Rectal smooth muscle tissue (tissue), 1 donor: Measurements from ENCODE around the gene KANSL3.

Experiments
- H3K27ac ChIP-seq: one replicate; pipeline ENCODE4 v1.7.0; 2013; ENCODE audit warnings: low read depth, low read length, inconsistent platforms
- H3K27me3 ChIP-seq: one replicate; pipeline ENCODE4 v1.7.0; 2013; ENCODE audit warnings: low read length; ENCODE audit not compliant: control insufficient read depth, insufficient read depth
- H3K36me3 ChIP-seq: one replicate; pipeline ENCODE4 v1.7.0; 2013; ENCODE audit warnings: low read length; ENCODE audit not compliant: control insufficient read depth, insufficient read depth
- H3K4me1 ChIP-seq: one replicate; pipeline ENCODE4 v1.7.0; 2013; ENCODE audit warnings: low read length; ENCODE audit not compliant: control insufficient read depth, insufficient read depth
- H3K4me3 ChIP-seq: one replicate; pipeline ENCODE4 v1.7.0; 2013; ENCODE audit warnings: low read length
- H3K9ac ChIP-seq: one replicate; pipeline ENCODE4 v1.7.0; 2013; ENCODE audit warnings: low read length

KANSL3 gene

DNA sequence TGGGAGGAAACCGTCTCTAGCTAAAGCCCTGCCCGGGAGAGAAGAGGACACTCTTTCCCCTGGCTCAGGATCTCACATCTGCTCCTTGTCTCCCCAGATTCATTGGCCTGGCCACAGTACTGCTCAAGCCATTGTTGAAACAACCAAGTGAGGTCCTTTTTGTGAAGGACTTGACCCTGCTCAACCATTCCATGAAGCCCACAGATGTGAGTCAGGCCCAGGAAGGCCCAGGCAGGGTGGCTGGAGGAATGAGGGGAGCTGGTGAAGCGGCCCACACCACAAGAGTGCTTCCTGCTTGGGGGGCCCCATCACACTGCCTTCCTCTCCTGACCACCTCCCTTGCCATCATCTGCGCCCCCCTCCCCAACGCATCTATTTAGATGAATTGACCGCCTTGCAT lies 9.6 kb upstream of the KANSL3 start:
- no peaks in the 10 kb centered on the region for H3K27me3 ChIP-seq
- no peak overlapping the region for H3K27ac ChIP-seq
- H3K4me3 ChIP-seq: no peak overlapping the region
- H3K9ac ChIP-seq: no peak overlapping the region
- no peaks in the 10 kb centered on the region for H3K4me1 ChIP-seq
- H3K36me3 ChIP-seq: no peaks in the 10 kb centered on the region

GRCh38 chr2:96642564-96643360 lies 4.7 kb upstream of the KANSL3 start, which contains the start of gene FER1L5:
TSS of gene FER1L5 (plus strand) at chr2:96642764. CDS start at chr2:96642837, 73 bp downstream.
- Histone ChIP-seq H3K27ac (no peak within 1 kb of the TSS), H3K4me3 (peak within 1 kb of the TSS; percentile 27), H3K36me3 (no peaks in the 10 kb centered on the region), H3K27me3 (no peaks in the 10 kb centered on the region), H3K4me1 (no peaks in the 10 kb centered on the region), H3K9ac (no peak within 1 kb of the TSS)

- Histone ChIP-seq H3K4me3 (peak overlapping the region; percentile 98), H3K27me3 (no peaks in the 10 kb centered on the region), H3K4me1 (peaks cover 6% of the 10 kb centered on the region), H3K27ac (peak overlapping the region; percentile 95), H3K36me3 (peaks cover 4% of the 10 kb centered on the region), H3K9ac (peak overlapping the region; percentile 88)
These were observed 548 bp downstream of the KANSL3 start for GRCh38 chr2:96637385-96638143.

DNA sequence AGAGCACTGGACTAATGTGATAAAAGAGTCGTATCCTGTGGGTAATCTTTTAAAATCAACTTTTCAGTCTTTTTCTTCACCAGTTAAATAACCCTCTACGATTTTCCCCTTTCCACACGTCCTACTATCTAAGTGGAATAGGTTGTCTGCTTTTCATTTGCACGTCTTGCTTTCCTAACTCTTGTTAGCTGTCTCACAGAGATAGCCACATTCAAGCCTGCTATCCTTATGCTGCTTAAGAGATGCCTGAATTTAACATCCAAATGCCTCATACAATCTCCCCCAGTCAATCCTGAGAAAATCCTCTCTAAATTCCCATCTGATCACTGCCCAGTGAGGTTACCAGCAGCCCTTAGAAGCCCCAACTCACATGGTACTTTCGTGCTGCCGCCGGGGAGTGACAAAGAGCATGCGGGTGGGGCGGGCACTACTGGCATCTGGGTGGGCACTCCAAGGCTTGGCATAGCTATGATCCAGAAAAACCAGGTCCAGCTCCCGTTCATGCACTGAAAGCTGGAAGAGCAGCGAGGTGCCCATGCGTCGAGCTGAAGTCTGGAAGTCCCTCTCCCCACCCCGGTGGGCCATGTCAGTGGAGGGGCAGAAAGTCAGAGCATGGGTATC lies 1.5 kb downstream of the KANSL3 start:
- peak overlapping the region; percentile 88 for H3K9ac ChIP-seq
- peaks cover 6% of the 10 kb centered on the region for H3K4me1 ChIP-seq

DNA sequence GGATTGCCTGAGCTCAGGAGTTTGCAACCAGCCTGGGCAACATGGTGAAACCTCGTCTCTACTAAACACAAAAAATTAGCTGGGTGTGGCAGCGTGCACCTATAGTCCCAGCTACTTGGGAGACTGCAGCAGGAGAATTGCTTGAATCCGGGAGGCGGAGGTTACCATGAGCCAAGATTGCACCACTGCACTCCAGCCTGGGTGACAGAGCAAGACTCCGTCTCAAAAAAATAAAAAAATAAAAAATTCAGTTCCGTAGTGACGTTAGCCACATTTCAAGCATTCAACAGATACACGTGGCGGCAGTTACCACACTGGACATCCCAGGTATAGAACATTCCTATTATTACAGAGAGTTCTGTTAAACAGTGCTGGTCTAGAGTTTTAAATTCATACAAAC lies 4.5 kb downstream of the KANSL3 start:
- Histone ChIP-seq H3K9ac (no peak overlapping the region), H3K4me3 (no peak overlapping the region), H3K27ac (no peak overlapping the region), H3K27me3 (no peaks in the 10 kb centered on the region), H3K36me3 (peaks cover 12% of the 10 kb centered on the region), H3K4me1 (peaks cover 6% of the 10 kb centered on the region)

More for the DNA sequence above, 1.5 kb downstream of the KANSL3 start:
- H3K27me3 ChIP-seq: no peaks in the 10 kb centered on the region
- peak overlapping the region; percentile 98 for H3K4me3 ChIP-seq
- H3K27ac ChIP-seq: peak overlapping the region; percentile 95
- H3K36me3 ChIP-seq: peaks cover 4% of the 10 kb centered on the region

- Histone ChIP-seq H3K27me3 (no peaks in the 10 kb centered on the region), H3K27ac (no peak overlapping the region), H3K4me1 (peaks cover 6% of the 10 kb centered on the region), H3K9ac (no peak overlapping the region), H3K36me3 (peaks cover 10% of the 10 kb centered on the region), H3K4me3 (no peak overlapping the region)
These were observed 6.2 kb downstream of the KANSL3 start for GRCh38 chr2:96631804-96632435.

DNA sequence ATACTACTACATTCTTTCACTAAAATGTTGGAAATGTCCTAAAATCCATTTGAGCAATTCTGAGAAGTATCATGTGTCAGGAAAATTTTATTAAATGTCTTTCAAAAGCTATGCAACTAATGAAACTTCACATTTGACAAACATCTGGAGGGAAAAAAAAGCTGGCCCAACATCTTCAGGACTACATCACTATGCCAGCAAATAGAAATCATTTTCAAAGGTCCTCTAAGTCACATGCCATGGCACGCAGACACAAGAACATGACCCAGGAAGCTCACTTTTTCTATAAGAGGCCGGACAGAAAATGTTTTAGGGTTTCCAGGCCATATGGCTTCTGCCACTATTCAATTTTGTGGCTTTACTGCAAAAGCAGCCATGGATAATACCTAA lies 11.6 kb downstream of the KANSL3 start:
- no peak overlapping the region for H3K27ac ChIP-seq
- peaks cover 8% of the 10 kb centered on the region for H3K36me3 ChIP-seq
- H3K4me1 ChIP-seq: peaks cover 3% of the 10 kb centered on the region
- no peaks in the 10 kb centered on the region for H3K27me3 ChIP-seq
- no peak overlapping the region for H3K4me3 ChIP-seq
- no peak overlapping the region for H3K9ac ChIP-seq

DNA sequence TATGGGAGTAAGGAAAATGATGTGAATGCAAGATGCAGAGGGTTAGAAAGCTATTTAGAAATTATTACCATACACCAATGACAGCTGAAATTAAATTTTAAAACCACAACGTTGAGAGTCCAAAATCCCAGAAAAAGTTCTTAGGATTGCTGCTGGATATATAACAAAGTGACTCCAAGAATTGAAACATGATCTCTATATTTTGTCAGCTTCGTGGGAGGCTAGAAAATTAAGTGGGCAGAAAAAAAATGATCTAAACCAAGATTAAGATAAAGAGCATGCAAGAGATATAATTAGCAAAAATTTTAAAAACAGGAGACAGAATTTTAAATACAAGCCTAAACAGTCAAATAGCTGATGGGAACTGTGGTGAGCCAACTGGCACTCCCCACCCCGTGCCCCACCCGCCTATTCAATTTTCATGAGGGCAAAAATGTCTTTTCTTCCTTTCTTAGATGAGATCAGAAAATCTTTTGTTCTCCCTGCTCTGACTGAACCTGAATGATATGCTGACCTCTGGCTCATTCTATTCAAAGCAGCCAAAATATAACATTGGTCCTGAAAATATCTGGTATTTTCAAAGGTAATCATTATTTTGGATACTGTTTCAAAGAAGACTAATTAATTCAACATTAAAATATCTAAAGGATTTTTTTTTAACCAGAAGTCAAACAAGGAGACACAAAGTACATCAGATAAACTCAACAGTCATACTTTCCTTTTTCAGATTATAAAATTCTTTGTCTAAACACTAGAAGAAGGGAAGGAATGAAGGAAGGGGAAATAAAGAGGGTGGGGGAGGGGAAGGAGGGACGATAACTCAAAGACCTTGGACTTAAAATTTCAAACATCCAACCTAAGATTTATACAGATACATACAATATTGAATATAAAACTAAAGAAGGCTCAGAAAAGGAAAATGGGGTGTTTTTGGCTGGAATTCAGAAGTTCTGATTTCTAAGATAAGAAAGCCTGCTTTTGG lies 12.2 kb downstream of the KANSL3 start:
- no peak overlapping the region for H3K4me3 ChIP-seq
- H3K36me3 ChIP-seq: peaks cover 4% of the 10 kb centered on the region
- no peak overlapping the region for H3K27ac ChIP-seq
- H3K4me1 ChIP-seq: peaks cover 3% of the 10 kb centered on the region
- H3K9ac ChIP-seq: no peak overlapping the region
- no peaks in the 10 kb centered on the region for H3K27me3 ChIP-seq

GRCh38 chr2:96623116-96623515 lies 15.0 kb downstream of the KANSL3 start:
- peaks cover 3% of the 10 kb centered on the region for H3K4me1 ChIP-seq
- peaks cover 11% of the 10 kb centered on the region for H3K36me3 ChIP-seq
- no peak overlapping the region for H3K4me3 ChIP-seq
- H3K9ac ChIP-seq: no peak overlapping the region
- H3K27ac ChIP-seq: no peak overlapping the region
- no peaks in the 10 kb centered on the region for H3K27me3 ChIP-seq

- no peak overlapping the region for H3K27ac ChIP-seq
- H3K27me3 ChIP-seq: no peaks in the 10 kb centered on the region
- H3K4me3 ChIP-seq: no peak overlapping the region
- no peak overlapping the region for H3K9ac ChIP-seq
- H3K4me1 ChIP-seq: peaks cover 3% of the 10 kb centered on the region
- H3K36me3 ChIP-seq: peaks cover 11% of the 10 kb centered on the region
These were observed 15.6 kb downstream of the KANSL3 start for GRCh38 chr2:96622544-96622943.

DNA sequence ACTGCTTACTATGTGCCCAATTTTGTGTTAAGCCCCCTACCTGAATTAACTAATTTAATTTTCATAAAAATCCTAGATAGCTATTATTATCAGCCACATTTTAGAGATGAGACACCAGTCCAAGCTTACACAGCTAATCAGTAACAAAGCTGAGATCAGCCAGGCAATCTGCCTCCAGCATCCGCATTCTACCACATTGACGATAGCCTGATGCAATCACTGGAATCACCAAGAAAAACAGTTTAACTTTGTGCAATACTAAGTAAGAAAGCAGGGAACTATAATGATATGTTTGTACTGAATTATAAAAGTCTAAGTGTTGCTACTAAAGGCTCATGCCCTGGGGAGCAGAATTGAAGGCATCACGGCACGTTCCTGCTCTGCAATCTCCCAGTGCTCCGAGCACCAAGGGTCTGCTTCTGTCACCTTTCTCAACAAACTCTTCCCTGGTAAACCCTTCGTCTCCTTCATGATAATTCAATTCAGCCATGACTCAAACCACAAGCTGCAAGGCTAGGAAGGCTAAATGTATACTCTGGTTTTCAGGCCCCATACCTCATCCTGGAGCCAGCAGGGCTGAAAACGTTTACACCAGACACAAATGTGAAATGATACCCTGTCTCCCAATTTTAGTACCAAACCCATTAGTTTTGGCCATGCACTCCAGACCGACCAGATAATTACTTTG lies 19.4 kb downstream of the KANSL3 start:
- H3K36me3 ChIP-seq: peaks cover 16% of the 10 kb centered on the region
- no peak overlapping the region for H3K27ac ChIP-seq
- no peak overlapping the region for H3K9ac ChIP-seq
- H3K27me3 ChIP-seq: no peaks in the 10 kb centered on the region
- no peaks in the 10 kb centered on the region for H3K4me1 ChIP-seq
- H3K4me3 ChIP-seq: no peak overlapping the region
